ENCODE results near the gene XG.
"Not testable (repeated sequence)": the region's sequence is repeated elsewhere in the genome, so short reads cannot be mapped to it uniquely, and the experiment has no call there.

The XG gene

DNA sequence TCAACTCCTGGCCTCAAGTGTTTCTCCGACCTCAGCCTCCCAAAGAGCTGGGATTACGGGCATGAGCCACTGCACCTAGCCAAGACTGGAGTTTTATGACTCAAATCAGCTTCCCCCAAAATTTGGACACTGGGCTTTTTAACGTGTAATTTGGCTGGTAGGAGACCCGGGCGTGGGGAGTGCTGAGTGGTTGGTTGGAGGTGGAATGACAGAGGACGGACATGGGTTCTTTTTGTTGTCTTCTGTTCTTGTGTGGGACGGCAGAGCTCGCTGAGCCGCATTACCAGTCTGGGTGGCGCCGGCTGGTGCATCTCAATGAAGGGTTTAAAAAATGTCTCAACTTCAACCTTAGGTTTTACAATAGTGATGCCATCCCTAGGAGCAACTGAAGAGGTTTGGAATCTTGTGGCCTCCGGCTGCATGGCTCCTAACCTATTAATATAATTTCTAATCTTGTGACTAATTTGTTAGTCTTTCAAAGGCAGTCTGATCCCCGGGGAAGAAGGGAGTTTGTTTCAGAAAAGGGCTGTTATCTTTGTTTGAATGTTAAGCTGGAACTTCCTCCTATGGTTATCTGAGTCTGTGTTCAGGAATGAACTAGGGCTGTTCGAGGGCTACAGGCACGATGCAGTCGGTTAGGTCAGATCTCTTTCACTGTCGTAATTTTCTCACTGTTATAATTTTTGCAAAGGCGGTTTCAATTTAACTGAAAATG lies 50.7 kb downstream of the XG start:
- peaks cover 31% of the 10 kb centered on the region for H3K4me1 ChIP-seq (ENCODE audit: insufficient read depth, low read length)
- not testable (repeated sequence) for H3K9me3 ChIP-seq (ENCODE audit: control insufficient read depth, insufficient read depth, low read length); H3K9ac ChIP-seq (ENCODE audit: low read depth, low read length); H3K36me3 ChIP-seq (ENCODE audit: insufficient read depth, low read length)

DNA sequence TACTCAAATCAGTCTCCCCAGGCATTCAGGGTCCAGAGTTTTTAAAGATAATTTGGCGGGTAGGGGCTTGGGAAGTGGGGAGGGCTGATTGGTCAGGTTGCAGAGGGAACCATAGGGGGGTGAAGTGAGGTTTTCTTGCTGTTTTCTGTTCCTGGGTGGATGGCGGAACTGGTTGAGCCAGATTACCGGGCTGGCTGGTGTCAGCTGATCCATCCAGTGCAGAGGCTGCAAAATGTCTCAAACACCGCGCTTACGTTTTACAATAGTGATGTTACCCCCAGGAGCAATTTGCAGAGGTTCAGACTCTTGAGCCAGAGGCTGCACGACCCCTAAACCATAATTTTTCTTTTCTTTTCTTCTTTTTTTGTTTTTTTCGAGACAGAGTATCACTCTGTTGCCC lies 51.6 kb downstream of the XG start:
- not testable (repeated sequence) for H3K36me3 ChIP-seq (ENCODE audit: insufficient read depth, low read length); H3K9me3 ChIP-seq (ENCODE audit: control insufficient read depth, insufficient read depth, low read length); H3K9ac ChIP-seq (ENCODE audit: low read depth, low read length)
- peaks cover 31% of the 10 kb centered on the region for H3K4me1 ChIP-seq (ENCODE audit: insufficient read depth, low read length)

DNA sequence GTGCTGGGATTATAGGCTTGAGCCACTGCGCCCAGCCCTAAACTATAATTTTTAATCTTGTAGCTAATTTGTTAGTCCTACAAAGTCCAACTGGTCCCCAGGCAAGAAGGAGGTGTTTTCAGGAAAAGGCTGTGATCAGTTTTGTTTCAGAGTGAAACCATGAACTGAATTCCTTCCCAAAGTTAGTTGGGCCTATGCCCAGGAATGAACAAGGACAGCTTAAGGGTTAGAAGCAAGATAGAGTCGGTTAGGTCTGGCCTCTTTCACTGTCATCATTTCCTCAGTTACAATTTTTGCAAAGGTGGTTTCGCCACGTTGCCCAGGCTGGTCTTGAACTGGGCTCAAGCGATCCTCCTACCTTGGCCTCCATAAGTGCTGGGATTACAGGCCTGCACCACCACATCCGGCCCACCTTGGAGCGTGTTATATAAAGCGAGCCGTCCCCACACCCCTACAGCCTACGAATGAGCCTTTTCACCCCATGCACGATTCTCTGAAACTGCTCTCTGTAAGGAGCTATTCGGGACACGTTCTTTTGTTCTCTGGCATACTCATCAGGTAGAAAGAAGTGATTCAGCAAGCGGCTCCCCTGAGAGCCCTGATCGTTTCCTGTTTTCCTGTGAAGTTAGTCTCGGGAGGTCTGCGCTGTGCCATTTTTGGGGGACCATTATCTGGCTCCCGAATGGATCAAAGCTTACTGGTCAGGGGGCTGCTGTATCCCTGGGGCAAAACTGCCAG lies 52.4 kb downstream of the XG start:
- H3K9me3 ChIP-seq (ENCODE audit: control insufficient read depth, insufficient read depth, low read length); H3K9ac ChIP-seq (ENCODE audit: low read depth, low read length); H3K36me3 ChIP-seq (ENCODE audit: insufficient read depth, low read length): not testable (repeated sequence)
- H3K4me1 ChIP-seq (ENCODE audit: insufficient read depth, low read length): peaks cover 26% of the 10 kb centered on the region

DNA sequence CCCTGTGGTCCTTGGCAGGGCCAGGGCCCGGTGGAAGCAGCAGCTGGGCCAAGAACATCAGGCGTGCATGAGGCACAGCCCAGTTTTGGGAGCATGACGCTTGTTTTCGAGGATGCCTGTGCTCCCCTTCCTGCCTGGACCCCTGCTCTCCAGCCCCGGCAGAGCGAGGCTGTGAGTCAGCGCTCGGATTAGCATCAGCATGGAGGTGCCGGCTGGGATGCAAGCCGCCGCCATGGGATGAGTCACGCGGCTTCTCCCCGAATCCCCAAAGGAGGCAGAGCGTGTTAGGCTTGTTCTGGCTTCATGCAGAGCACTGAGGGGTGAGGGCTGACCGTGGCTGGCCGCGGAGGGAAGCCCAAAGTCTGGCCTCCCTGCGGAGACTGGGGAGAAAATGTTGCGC lies 53.0 kb downstream of the XG start:
- H3K4me1 ChIP-seq (ENCODE audit: insufficient read depth, low read length): peaks cover 20% of the 10 kb centered on the region
- H3K9me3 ChIP-seq (ENCODE audit: control insufficient read depth, insufficient read depth, low read length); H3K9ac ChIP-seq (ENCODE audit: low read depth, low read length); H3K36me3 ChIP-seq (ENCODE audit: insufficient read depth, low read length): not testable (repeated sequence)

DNA sequence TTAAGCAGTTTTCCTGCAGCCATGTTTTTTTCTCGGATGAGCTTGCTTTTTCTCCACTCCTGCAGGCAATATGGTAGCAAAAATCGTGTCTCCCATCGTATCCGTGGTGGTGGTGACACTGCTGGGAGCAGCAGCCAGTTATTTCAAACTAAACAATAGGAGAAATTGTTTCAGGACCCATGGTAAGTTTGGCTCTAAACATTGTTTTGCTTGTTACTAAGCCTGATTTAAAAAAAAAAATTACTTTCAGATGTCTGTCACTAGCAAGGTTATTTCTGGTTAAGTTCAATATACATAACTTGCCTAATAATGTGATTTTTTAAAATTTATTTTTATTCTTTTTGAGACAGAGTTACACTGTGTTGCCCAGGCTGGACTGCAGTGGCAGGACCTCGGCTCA lies 59.4 kb downstream of the XG start:
- peaks cover 5% of the 10 kb centered on the region; the same call in 1 of the 2 replicates for H3K4me1 ChIP-seq (ENCODE audit: insufficient read depth, low read length)
- H3K9me3 ChIP-seq (ENCODE audit: control insufficient read depth, insufficient read depth, low read length): no peaks in the 10 kb centered on the region; the same call in 1 of the 2 replicates
- H3K9ac ChIP-seq (ENCODE audit: low read depth, low read length): no peak overlapping the region
- no peaks in the 10 kb centered on the region for H3K36me3 ChIP-seq (ENCODE audit: insufficient read depth, low read length)

DNA sequence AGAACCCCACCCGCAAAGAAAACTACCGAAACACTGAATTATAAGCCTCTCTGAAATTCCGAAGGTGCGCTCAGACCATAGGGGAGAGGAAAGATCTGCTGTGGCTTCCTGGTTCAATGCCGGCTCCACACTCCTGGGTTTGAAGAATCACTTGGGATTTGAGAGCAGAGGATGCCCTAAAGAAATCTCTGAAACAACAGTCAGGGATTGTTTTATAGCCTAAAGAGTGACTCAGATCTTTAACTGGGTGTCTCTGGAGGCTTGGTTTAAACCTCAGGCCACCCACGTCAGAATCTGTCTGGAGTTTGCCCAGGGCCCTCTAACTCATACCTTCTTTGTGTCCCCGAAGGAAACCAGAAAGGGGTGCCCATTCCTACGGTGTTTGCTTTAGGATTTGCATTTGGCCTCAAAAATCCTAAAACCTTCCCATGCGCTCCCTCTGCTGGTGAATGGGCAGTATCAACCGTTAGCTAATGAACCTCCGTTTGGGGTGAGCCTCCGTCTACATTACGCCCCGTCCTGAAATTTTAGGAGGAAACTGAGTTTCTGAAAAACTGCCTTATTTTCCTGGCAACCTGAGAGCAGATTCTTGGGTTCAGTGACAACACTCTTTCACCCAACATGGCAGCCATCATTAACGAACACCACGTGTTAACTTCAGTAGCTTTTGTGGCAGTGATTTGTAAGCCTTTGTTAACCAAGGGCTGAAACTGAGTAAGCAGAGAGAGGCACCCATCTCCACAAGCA lies 60.5 kb downstream of the XG start:
- H3K9ac ChIP-seq (ENCODE audit: low read depth, low read length): peak overlapping the region; percentile 8; the same call in 1 of the 2 replicates
- not testable (repeated sequence) for H3K36me3 ChIP-seq (ENCODE audit: insufficient read depth, low read length); H3K4me1 ChIP-seq (ENCODE audit: insufficient read depth, low read length)

DNA sequence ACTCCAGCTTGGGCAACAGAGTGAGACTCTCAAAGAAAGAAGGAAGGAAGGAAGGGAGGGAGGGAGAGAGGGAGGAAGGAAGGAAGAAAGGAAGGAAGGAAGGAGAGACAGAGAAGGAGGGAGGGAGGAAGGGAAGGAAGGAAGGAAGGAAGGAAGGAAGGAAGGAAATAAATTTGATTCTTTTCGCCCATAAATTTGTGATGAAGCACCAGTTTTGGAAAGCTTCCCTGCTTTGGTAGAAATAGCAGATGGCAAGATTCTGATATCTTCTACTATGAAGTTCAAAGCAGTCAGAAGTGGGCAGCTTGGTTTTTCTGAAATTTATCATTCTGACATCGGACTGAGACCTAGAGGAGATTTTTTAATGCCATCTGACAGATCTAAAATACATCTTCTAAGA lies 65.2 kb downstream of the XG start:
- Histone ChIP-seq H3K4me1 (ENCODE audit: insufficient read depth, low read length) (peaks cover 5% of the 10 kb centered on the region; the same call in 1 of the 2 replicates), H3K36me3 (ENCODE audit: insufficient read depth, low read length) (no peaks in the 10 kb centered on the region), H3K9me3 (ENCODE audit: control insufficient read depth, insufficient read depth, low read length) (no peaks in the 10 kb centered on the region), H3K9ac (ENCODE audit: low read depth, low read length) (no peak overlapping the region)

More for the DNA sequence above, 60.5 kb downstream of the XG start:
- H3K9me3 ChIP-seq (ENCODE audit: control insufficient read depth, insufficient read depth, low read length): not testable (repeated sequence)

DNA sequence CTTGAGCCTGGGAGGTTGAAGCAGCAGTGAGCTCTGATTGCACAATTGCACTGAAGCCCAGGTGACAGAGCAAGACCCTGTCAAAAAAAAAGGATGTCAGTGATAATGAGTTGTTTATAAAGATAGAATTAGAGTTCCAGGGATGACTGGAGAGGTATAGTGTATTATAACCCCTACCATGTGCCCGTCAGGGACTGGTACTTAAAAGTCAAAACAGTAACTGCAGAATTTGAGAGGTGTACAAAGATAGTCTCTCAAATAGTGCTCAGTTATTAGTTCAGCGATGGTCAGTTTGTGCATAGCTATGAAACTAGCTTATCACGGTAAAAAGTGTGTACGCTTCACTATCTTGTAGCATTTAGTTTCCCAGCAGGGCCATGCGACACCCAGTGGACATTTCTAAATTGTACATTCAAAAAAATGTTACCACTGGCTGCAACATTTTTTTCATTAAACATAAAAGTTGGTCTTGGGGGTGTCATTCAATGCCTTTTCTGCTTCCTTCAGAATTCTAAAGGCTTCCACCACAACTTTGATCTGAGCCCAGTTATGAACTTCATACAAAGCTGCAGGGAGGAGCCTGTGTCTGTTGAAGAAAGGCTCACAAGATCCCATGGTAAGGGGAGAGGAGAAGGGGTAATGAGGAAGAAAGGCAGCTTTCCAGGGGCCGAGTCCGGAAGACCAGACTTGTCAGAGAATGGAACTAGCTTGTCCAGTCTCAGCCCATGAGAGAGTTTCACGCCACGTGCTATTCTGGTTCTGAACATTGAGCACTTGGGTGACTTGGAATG lies 67.7 kb downstream of the XG start:
- peaks cover 8% of the 10 kb centered on the region; the same call in 1 of the 2 replicates for H3K4me1 ChIP-seq (ENCODE audit: insufficient read depth, low read length)
- H3K36me3 ChIP-seq (ENCODE audit: insufficient read depth, low read length): no peaks in the 10 kb centered on the region
- H3K9ac ChIP-seq (ENCODE audit: low read depth, low read length): no peak overlapping the region
- no peaks in the 10 kb centered on the region for H3K9me3 ChIP-seq (ENCODE audit: control insufficient read depth, insufficient read depth, low read length)

DNA sequence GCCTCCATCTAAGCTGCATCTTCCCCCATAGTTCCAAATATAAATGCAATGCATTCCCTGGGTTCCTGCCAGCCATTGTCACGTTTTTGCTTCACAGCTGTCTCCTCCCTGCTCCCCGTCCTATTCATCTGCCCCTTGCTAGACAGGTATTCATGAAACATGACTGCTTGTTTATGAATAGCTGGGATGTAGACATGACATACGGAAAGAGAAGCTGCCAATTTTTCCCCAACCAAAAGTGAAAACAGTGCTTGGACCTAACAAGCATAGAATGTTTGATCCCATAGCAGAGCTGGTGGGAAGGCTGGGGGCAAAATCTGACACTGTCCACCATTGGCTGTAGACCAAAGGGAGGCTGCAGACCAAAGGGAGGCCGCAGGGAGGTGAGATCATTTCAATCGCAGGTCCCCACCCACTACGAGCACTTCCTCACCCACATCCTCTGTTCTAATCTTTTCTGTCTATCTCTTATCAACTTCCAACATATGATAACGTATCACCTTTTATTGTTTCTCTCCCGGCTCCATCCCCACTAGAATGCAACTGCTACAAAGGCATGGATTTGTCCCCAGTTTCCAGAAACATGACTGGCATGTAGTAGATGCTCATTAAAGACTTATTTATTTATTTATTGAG lies 68.4 kb downstream of the XG start:
- Histone ChIP-seq H3K9ac (ENCODE audit: low read depth, low read length) (no peak overlapping the region), H3K36me3 (ENCODE audit: insufficient read depth, low read length) (no peaks in the 10 kb centered on the region), H3K4me1 (ENCODE audit: insufficient read depth, low read length) (peaks cover 8% of the 10 kb centered on the region; the same call in 1 of the 2 replicates), H3K9me3 (ENCODE audit: control insufficient read depth, insufficient read depth, low read length) (no peaks in the 10 kb centered on the region)

DNA sequence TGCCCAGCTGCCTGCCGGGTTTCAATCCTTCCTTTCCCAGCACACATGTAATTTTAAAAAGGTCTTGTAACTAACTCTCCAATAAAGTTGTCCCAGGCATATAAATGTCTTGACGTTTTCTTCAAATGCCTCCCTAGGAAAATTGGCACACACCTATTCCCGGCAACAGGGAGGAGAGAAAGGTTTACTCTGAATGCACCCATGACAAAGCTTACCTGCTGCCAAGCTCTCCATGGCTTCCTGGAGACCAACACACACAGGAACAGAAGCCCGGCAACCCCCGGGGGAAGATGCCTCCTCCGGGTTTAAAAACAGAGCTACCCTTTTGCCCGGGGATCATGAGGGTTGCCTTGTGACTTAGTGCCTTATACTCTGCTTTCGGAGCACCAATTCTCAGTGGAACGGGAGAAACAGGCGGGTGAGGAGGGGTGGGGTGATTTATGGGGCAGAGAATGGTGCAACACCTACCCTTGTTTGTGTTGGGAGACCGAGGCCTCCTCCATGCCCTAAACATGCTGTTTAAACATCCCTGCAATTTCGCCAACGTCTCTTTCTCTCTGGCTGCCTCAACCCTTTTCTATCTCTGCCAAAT lies 72.1 kb downstream of the XG start:
- no peaks in the 10 kb centered on the region for H3K36me3 ChIP-seq (ENCODE audit: insufficient read depth, low read length)
- H3K9ac ChIP-seq (ENCODE audit: low read depth, low read length): no peak overlapping the region; the same call in 1 of the 2 replicates
- H3K9me3 ChIP-seq (ENCODE audit: control insufficient read depth, insufficient read depth, low read length): no peaks in the 10 kb centered on the region
- peaks cover 8% of the 10 kb centered on the region; the same call in 1 of the 2 replicates for H3K4me1 ChIP-seq (ENCODE audit: insufficient read depth, low read length)

DNA sequence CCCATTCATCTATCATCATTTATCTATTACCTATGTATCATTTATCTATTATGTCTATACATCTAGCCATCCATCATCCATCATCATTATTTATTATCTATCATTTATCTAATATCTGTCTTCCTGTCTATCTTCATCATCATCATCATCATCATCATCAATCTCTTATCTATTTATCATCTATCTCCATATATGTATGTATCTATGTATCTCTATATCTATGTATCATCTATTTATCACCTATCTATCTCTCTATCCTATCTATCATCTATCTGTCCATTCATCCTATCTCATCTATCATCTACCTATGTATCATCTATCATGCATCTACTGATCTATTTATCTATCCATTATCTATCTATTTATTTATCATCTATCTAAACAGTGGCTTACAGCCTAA lies 73.0 kb downstream of the XG start:
- no peak overlapping the region for H3K9ac ChIP-seq (ENCODE audit: low read depth, low read length)

DNA sequence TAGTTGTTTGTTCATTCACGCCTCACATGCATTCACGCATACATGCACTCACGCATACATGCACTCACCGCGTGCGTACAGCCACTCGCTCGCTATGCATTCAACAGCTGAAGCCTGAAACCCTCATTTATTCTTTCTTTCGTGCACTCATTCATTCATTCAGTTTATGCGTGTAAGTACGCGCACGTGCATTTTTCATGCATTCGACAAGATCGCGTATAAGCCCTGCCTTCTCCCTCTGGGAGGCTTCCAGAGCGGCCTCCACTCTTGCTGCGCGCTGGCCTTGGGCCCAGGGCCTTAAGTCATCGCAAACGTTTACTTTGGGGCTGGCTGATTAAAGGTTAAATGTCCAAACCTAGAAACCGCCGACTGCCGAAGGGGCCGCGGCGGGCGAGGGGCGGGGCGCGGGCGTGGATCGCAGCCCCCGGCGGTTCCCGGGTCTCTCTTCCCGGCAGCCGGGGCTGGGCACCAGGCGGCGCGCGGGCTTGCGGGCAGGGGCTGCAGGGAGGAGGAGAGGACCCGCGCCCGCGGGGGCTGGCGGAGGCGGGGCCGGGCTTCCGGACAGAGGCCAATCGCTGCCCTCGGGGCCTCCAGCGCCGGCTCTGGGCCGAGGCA lies 76.6 kb downstream of the XG start, which contains the start of gene GYG2:
TSS of gene GYG2 (plus strand) at position 587 of the 615 bp plus-strand sequence. CDS start 1,259 bp downstream, outside the sequence.
- Histone ChIP-seq H3K4me1 (ENCODE audit: insufficient read depth, low read length) (peaks cover 14% of the 10 kb centered on the region; the same call in 1 of the 2 replicates), H3K9ac (ENCODE audit: low read depth, low read length) (peak within 1 kb of the TSS; percentile 69), H3K36me3 (ENCODE audit: insufficient read depth, low read length) (no peaks in the 10 kb centered on the region), H3K9me3 (ENCODE audit: control insufficient read depth, insufficient read depth, low read length) (no peaks in the 10 kb centered on the region)

More for the DNA sequence above, 73.0 kb downstream of the XG start:
- Histone ChIP-seq H3K4me1 (ENCODE audit: insufficient read depth, low read length) (peaks cover 8% of the 10 kb centered on the region; the same call in 1 of the 2 replicates), H3K9me3 (ENCODE audit: control insufficient read depth, insufficient read depth, low read length) (no peaks in the 10 kb centered on the region), H3K36me3 (ENCODE audit: insufficient read depth, low read length) (no peaks in the 10 kb centered on the region)

DNA sequence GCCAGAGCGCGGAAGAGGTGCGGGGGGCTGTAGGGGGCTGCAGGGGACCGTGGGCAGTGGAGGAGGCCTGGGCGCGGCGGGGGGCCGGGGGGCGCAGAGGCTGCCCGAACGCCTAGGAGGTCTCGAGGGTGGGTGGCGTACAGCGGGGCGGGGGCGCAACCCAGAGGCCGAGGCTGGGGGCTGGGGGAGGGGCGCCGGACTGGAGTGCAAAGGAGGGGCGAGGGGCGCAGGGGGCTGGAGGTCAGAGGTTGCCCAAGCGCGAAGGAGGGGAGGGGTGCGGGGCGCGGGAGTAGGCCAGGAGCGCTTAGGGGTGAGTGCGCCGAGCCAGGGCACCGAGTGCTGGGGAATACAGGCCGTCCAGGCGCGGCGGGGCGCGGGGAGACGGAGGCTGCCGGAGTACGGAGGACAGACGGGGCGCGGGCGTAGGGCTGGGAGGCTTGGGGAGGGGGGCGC lies 77.1 kb downstream of the XG start:
- Histone ChIP-seq H3K9me3 (ENCODE audit: control insufficient read depth, insufficient read depth, low read length) (no peaks in the 10 kb centered on the region), H3K9ac (ENCODE audit: low read depth, low read length) (peak overlapping the region; percentile 69), H3K36me3 (ENCODE audit: insufficient read depth, low read length) (no peaks in the 10 kb centered on the region), H3K4me1 (ENCODE audit: insufficient read depth, low read length) (peaks cover 10% of the 10 kb centered on the region; the same call in 1 of the 2 replicates)
